GM12875 (cell line): ENCODE results near the gene CAPN5.

Experiments used
- H3K4me3 ChIP-seq: one replicate; pipeline ENCODE4 v1.5.1; 2011; ENCODE audit warnings: low read depth, low read length, control low read depth
- CTCF ChIP-seq: IDR thresholded peaks from 2 replicates; pipeline ENCODE4 v1.5.1; 2011; ENCODE audit warnings: low read depth, mild to moderate bottlenecking, control low read depth, inconsistent platforms, low read length, moderate library complexity, borderline replicate concordance; ENCODE audit not compliant: insufficient read depth

Gene CAPN5

DNA sequence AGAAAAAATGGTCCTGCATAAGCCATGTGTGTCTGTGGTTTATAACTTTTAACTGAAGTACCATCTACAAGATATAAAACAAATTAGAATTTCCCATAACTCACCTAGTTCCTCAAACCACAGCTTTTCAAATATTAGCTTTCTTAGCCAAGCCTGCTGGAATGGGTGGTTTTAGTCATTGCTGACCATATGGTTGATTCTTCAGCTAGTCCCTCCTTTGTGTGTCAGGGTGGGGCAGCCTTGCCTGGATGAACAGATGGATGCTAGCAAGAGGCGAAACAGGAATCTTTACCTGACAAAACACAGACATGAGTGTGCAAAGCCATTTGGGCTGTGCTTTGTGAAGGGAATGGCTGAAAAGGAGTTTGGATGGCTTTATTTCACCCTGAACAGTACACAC, 39.5 kb upstream of the CAPN5 start:
- H3K4me3 ChIP-seq: no peak overlapping the region
- TF ChIP-seq CTCF: no peak

GRCh38 chr11:77029829-77030228, 36.9 kb upstream of the CAPN5 start:
- H3K4me3 ChIP-seq: no peak overlapping the region
- TF ChIP-seq CTCF: no peak

DNA sequence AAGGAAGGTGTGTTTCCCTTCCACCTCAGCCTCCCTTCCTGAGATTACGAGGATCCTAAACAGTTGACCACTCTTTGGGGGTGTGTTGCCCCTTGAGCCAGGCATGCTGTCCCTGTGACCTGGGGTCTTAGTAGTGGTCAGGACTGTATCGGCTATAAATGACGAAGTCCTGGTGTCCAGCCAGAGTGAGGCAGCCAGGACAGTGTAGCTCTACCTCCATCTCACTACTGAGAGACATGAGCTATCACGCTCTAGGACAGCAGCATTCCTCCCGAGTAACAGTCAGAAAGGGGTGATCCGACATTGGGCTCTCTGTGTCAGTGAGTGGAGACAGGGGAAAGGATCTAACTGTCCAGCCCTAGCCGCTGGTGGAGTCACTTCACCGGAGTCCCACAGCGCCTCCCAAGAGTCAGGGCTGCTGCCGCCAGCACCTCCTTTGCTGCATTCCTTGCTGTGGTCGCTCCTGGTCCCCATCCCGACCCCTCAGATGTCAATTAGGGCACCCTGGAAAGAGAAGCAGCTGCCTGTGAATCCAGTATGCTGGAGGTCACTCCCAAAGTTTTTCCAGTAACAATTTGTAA, 35.8 kb upstream of the CAPN5 start:
- no peak overlapping the region for H3K4me3 ChIP-seq
- no peak for TF ChIP-seq CTCF

DNA sequence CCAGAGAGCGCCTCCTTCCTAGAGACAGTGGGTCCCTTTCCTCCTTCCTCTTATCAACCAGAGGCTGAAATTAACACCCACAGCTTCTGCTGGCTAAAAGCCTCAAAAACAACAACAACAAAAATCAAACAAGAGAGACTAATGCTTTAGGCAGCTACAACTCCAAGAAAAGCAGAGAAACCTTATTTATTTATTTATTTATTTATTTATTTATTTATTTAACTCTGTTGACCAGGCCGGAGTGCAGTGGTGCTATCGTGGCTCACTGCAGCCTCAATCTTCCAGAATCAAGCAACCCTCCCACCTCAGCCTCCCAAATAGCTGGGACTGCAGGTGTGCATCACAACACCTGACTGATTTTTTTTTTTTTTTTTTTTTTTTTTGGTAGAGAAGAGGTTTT, 35.2 kb upstream of the CAPN5 start:
- no peak for TF ChIP-seq CTCF
- H3K4me3 ChIP-seq: no peak overlapping the region

- H3K4me3 ChIP-seq: no peak overlapping the region
- TF ChIP-seq CTCF: no peak
Observed at GRCh38 chr11:77035039-77035438, 31.7 kb upstream of the CAPN5 start.

- no peak overlapping the region for H3K4me3 ChIP-seq
- TF ChIP-seq CTCF: no peak
Observed at GRCh38 chr11:77035580-77035979, 31.2 kb upstream of the CAPN5 start.

- no peak for TF ChIP-seq CTCF
- no peak overlapping the region for H3K4me3 ChIP-seq
Observed at GRCh38 chr11:77036398-77036797, 30.4 kb upstream of the CAPN5 start.
